A673 (cell line): ENCODE data around the gene C10orf53. TPM values are rescaled to one million over a fixed set of nuclear protein-coding genes. Genes with fewer than 3 reads are reported as not detected.

Experiments used
- BruUV-seq: library from RNA; stranded (reverse); fragments of 400-500 nt; replicated peaks from 2 replicates; lab custom pipeline; 2021; lab: Mats Ljungman, UMichigan
- CTCF ChIA-PET: fragments of 300-600 bp; sonication (Branson Sonifier 250); formaldehyde crosslinking; loops from one replicate; lab custom pipeline; 2022; ENCODE audit warnings: antibody characterized with exemption; lab: Charles Lee
- POLR2A ChIA-PET: fragments of 300-600 bp; sonication (Branson Sonifier 250); formaldehyde crosslinking; loops from one replicate; lab custom pipeline; 2022; ENCODE audit warnings: antibody characterized with exemption; ENCODE audit not compliant: low non-redundant PET; lab: Charles Lee
- DNase-seq: peaks from one replicate; pipeline ENCODE4 v3.0.0-alpha.2; 2015; ENCODE audit warnings: low spot score
- H3K27ac ChIP-seq: fragments of 200-600 bp; sonication (generic); 2 replicates; pipeline ENCODE4 v1.5.1; 2016; ENCODE audit warnings: mixed run types, low read depth, mild to moderate bottlenecking, mixed read lengths, antibody characterized with exemption, low read length; ENCODE audit not compliant: poor library complexity, severe bottlenecking
- H3K27me3 ChIP-seq: fragments of 200-600 bp; sonication (generic); replicated peaks from 2 replicates; pipeline ENCODE4 v1.6.1; 2017; ENCODE audit warnings: mixed run types, low read depth, mild to moderate bottlenecking, mixed read lengths, antibody characterized with exemption, low read length; ENCODE audit not compliant: insufficient read depth, poor library complexity
- H3K36me3 ChIP-seq: fragments of 200-600 bp; sonication (generic); 2 replicates; pipeline ENCODE4 v1.6.1; 2016; ENCODE audit warnings: mixed run types, mild to moderate bottlenecking, mixed read lengths, antibody characterized with exemption, low read length; ENCODE audit not compliant: insufficient read depth, poor library complexity, severe bottlenecking
- H3K4me1 ChIP-seq: fragments of 200-600 bp; sonication (generic); 2 replicates; pipeline ENCODE4 v1.6.1; 2017; ENCODE audit warnings: mixed run types, mild to moderate bottlenecking, mixed read lengths, antibody characterized with exemption, low read length; ENCODE audit not compliant: insufficient read depth, poor library complexity, severe bottlenecking
- H3K4me3 ChIP-seq: fragments of 200-600 bp; sonication (generic); 2 replicates; pipeline ENCODE4 v1.5.1; 2016; ENCODE audit warnings: low read depth, mixed run types, mild to moderate bottlenecking, mixed read lengths, low read length; ENCODE audit not compliant: poor library complexity, severe bottlenecking
- H3K9me3 ChIP-seq: fragments of 200-600 bp; sonication (generic); 2 replicates; pipeline ENCODE4 v1.6.1; 2016; ENCODE audit warnings: mixed run types, low read depth, mild to moderate bottlenecking, mixed read lengths, antibody characterized with exemption, low read length; ENCODE audit not compliant: poor library complexity, severe bottlenecking
- CTCF ChIP-seq: fragments of 300-800, 200-600 bp; sonication (generic); conservative IDR thresholded peaks from 2 replicates; pipeline ENCODE4 v1.5.1; 2017; ENCODE audit warnings: low read depth, mild to moderate bottlenecking, antibody characterized with exemption, low read length, moderate library complexity, mixed read lengths
- EZH2 ChIP-seq: fragments of 200-600 bp; sonication (generic); IDR thresholded peaks from 2 replicates; pipeline ENCODE4 v1.6.1; 2017; ENCODE audit warnings: borderline replicate concordance, low read depth, mild to moderate bottlenecking, mixed read lengths, antibody characterized with exemption, low read length; ENCODE audit not compliant: poor library complexity, severe bottlenecking
- intact Hi-C: fragments of 100-400 bp; cut with micrococcal nuclease; formaldehyde crosslinking; loops from one replicate; pipeline ENCODE4 v1.10.0; 2022; ENCODE audit not compliant: unreplicated experiment
- total RNA-seq: library from RNA; stranded (reverse); gene quantifications from 2 replicates; pipeline ENCODE4 v1.2.3, GENCODE V29; 2021

Gene C10orf53
- total RNA-seq, 1 experiment from 2014 or later, result not detected

GRCh38 chr10:49690698-49691356 lies 11.4 kb downstream of the C10orf53 start:
- DNase-seq, result no peak
- TF ChIP-seq CTCF (no peak), EZH2 (no peak)
- H3K36me3 ChIP-seq, result no peaks in the 10 kb centered on the region
- ChIA-PET POLR2A (no interaction called here), CTCF (no interaction called here)
- no peak overlapping the region for H3K4me3 ChIP-seq
- H3K27ac ChIP-seq, result no peak overlapping the region
- BruUV-seq, result no TSS peak
- peaks cover 24% of the 10 kb centered on the region for H3K27me3 ChIP-seq
- intact Hi-C loops, result no loop called here
- no peaks in the 10 kb centered on the region for H3K9me3 ChIP-seq
- no peaks in the 10 kb centered on the region for H3K4me1 ChIP-seq

DNA sequence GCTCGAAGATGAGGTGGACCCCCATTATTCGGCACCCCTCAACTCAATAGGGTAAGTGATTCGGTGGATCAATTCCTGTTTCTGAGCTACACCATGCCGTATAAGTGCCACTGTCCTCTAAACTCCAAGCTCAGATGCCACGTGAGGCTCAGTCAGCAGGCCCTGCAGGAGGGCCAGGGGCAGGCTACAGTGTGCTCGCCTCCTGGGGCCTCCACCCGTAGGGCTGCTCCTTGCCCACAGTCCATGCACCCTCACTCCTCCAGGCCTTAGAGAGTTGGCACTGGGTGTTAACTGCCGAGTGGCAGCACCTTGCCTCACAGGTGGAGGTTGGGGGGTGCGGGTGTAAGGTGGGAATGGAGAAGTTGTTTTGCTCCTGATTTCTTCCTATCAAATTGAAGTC lies 12.1 kb downstream of the C10orf53 start:
- H3K4me1 ChIP-seq, result no peaks in the 10 kb centered on the region
- no peak overlapping the region for H3K27ac ChIP-seq
- H3K4me3 ChIP-seq, result no peak overlapping the region
- H3K9me3 ChIP-seq, result no peaks in the 10 kb centered on the region
- no TSS peak for BruUV-seq
- no peaks in the 10 kb centered on the region for H3K36me3 ChIP-seq
- intact Hi-C loops, result no loop called here
- TF ChIP-seq CTCF, result no peak
- no peak for TF ChIP-seq EZH2
- POLR2A ChIA-PET, result no interaction called here
- CTCF ChIA-PET, result no interaction called here
- no peak for DNase-seq
- peaks cover 27% of the 10 kb centered on the region for H3K27me3 ChIP-seq

DNA sequence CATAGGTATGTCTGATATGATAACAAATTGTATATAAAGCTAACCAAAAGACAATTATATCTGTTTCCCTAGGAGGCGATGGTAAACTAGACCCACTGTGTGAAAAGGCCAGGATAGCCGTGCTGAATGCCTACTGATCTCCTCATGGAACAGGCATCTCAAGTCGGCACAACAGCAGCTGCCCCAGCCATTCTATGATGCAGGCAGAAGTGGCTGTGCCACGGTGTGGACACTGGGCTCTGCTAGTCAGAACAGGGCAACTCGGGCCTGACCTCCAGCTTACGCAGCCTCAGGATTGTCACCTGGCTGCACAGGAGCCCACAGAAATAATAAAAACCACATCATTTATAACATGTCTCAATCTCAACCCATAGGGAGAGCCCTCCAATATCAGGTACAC lies 15.0 kb downstream of the C10orf53 start:
- ChIA-PET POLR2A (no interaction called here), CTCF (no interaction called here)
- Histone ChIP-seq H3K4me1 (no peaks in the 10 kb centered on the region), H3K27me3 (peaks cover 20% of the 10 kb centered on the region), H3K36me3 (no peaks in the 10 kb centered on the region), H3K9me3 (no peaks in the 10 kb centered on the region), H3K27ac (no peak overlapping the region), H3K4me3 (no peak overlapping the region)
- TF ChIP-seq EZH2 (no peak), CTCF (no peak)
- no TSS peak for BruUV-seq
- no peak for DNase-seq
- intact Hi-C loops, result no loop called here
